Activated CD8-positive, alpha-beta memory T cell treated with anti-CD3 and anti-CD28 coated beads, Interleukin-2, amount 50 U/mL, for 4 hours (primary cell): Measurements from ENCODE around the gene SUN1.

ENCODE experiments used
- DNase-seq: peaks from one replicate; pipeline ENCODE4 v3.0.0-alpha.2; 2020

The SUN1 gene

GRCh38 chr7:909358-910329 is 77.4 kb downstream of the SUN1 start:
- DNase-seq: no peak

- no peak for DNase-seq
Observed at GRCh38 chr7:910441-910861, 78.2 kb downstream of the SUN1 start.

- DNase-seq: no peak
Observed at GRCh38 chr7:910931-911431, 78.7 kb downstream of the SUN1 start.

- no peak for DNase-seq
Observed at GRCh38 chr7:911791-912480, 79.7 kb downstream of the SUN1 start.

GRCh38 chr7:913736-914520 is 81.7 kb downstream of the SUN1 start:
- DNase-seq: no peak

- DNase-seq: no peak
Observed at GRCh38 chr7:914521-915194, 82.4 kb downstream of the SUN1 start.

- no peak for DNase-seq
Observed at GRCh38 chr7:915291-916218, 83.3 kb downstream of the SUN1 start.

- no peak for DNase-seq
Observed at GRCh38 chr7:916291-916941, 84.1 kb downstream of the SUN1 start.

- DNase-seq: no peak
Observed at GRCh38 chr7:917255-918117, 85.2 kb downstream of the SUN1 start.

- DNase-seq: peak; percentile 9
Observed at GRCh38 chr7:918118-918425, 85.8 kb downstream of the SUN1 start.

GRCh38 chr7:918441-919113 is 86.3 kb downstream of the SUN1 start:
- peak; percentile 12 for DNase-seq

- peak; percentile 14 for DNase-seq
Observed at GRCh38 chr7:919114-919442, 86.8 kb downstream of the SUN1 start.

- DNase-seq: peak; percentile 14
Observed at GRCh38 chr7:919924-920341, 87.7 kb downstream of the SUN1 start.

GRCh38 chr7:920351-921070 is 88.2 kb downstream of the SUN1 start:
- peak; percentile 46 for DNase-seq

- no peak for DNase-seq
Observed at GRCh38 chr7:921071-921461, 88.8 kb downstream of the SUN1 start.

GRCh38 chr7:921581-922333 is 89.5 kb downstream of the SUN1 start:
- DNase-seq: peak; percentile 26

GRCh38 chr7:922334-923107 is 90.2 kb downstream of the SUN1 start:
- DNase-seq: peak; percentile 52
